Tibial nerve (tissue), 4 donors: ENCODE measurements around the gene GLTP. TPM values are rescaled to one million over a fixed set of nuclear protein-coding genes. Genes with fewer than 3 reads are reported as not detected.

Source experiments
- DNase-seq, 2 donors: peaks; one replicate each; pipeline ENCODE4 v3.0.0-alpha.2; 2019; ENCODE audit warnings: low spot score in 2 of 2
- H3K27ac ChIP-seq, 4 donors: fragments of 200-600 bp; sonication (generic) in 3 of 4; one replicate each; pipeline ENCODE4 v1.5.1; 2017 to 2019; ENCODE audit warnings: mild to moderate bottlenecking in 1 of 4
- H3K27me3 ChIP-seq, 2 donors: fragments of 200-600 bp; sonication (generic) in 1 of 2; one replicate each; pipeline versions ENCODE4 v1.5.1 to v1.6.0; 2017 to 2019
- H3K36me3 ChIP-seq, 3 donors: fragments of 200-600 bp; sonication (generic); one replicate each; pipeline ENCODE4 v1.5.1; 2018 to 2019
- H3K4me1 ChIP-seq, 4 donors: fragments of 200-600 bp; sonication (generic) in 3 of 4; one replicate each; pipeline ENCODE4 v1.5.1; 2017 to 2019
- H3K4me3 ChIP-seq, 4 donors: fragments of 200-600 bp; sonication (generic) in 3 of 4; one replicate each; pipeline ENCODE4 v1.5.1; 2017 to 2019; ENCODE audit warnings: mild to moderate bottlenecking in 1 of 4, moderate library complexity in 1 of 4
- H3K9me3 ChIP-seq, 4 donors: fragments of 200-600 bp; sonication (generic) in 3 of 4; one replicate each; pipeline ENCODE4 v1.5.1; 2017 to 2019
- EP300 ChIP-seq, 2 donors: sonication (generic); formaldehyde crosslinking; IDR thresholded peaks; one replicate each; pipeline ENCODE4 v1.6.1; 2017; ENCODE audit warnings: antibody characterized with exemption in 2 of 2, mild to moderate bottlenecking in 1 of 2
- POLR2A ChIP-seq, 2 donors: fragments of 450-650 bp; IDR thresholded peaks; one replicate each; pipeline ENCODE4 v1.6.1; 2017; ENCODE audit warnings: antibody characterized with exemption in 2 of 2, mild to moderate bottlenecking in 2 of 2, moderate library complexity in 2 of 2
- WGBS, 2 donors: methylation state at CpG; one replicate each; pipeline ENCODE4 v1.1.5; 2018; 5-methylcytosine and 5-hydroxymethylcytosine counted together
- small RNA-seq: library from RNA; depleted of rRNA; stranded (forward); fragments of <200 nt; gene quantifications from one replicate; pipeline ENCODE3, GENCODE V24; 2016
- total RNA-seq, 4 donors: library from RNA; depleted of rRNA; stranded (reverse); fragments of >200 nt; gene quantifications; one replicate each; pipeline ENCODE4 v1.1.0, GENCODE V29; 2016
- TF ChIP-seq, protein P1 (sequence below), 5 experiments: fragments of 200-600 bp in 3 of 5; fragments of 450-650 bp in 2 of 5; sonication (generic) in 3 of 5; IDR thresholded peaks; one replicate each; pipeline ENCODE4 v1.5.1; 2016 to 2019; ENCODE audit warnings: antibody characterized with exemption in 5 of 5, mild to moderate bottlenecking in 3 of 5, moderate library complexity in 2 of 5

Gene GLTP
- total RNA-seq, 4 donors from 2014 or later = 42.0 to 71.7 (median 49.7) TPM

DNA sequence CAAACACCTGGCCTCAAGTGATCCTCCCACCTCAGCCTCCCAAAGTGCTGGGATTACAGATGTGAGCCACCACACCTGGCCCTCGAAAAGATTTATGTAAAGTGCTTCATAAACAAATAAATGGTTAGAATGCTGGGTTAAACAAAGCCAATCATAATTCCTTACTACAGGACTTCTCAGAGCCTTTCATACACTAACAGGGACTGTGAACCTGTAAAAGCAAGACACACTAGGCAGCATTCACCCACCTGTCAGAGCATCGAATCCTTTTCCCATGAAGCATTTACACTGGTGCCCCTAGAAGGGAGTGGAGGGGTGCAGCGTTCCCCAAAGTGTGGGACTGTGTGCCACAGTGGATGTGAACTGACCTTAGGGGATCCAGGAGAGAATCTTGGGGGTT, 76.7 kb downstream of the GLTP start:
- DNase-seq = no peak
- Histone ChIP-seq H3K27me3 (no peaks in the 10 kb centered on the region), H3K36me3 (no peaks in the 10 kb centered on the region), H3K4me3 (no peak overlapping the region), H3K4me1 (peaks cover 0 to 5% (median 0%) of the 10 kb centered on the region in 4 donors), H3K9me3 (no peaks in the 10 kb centered on the region), H3K27ac (no peak overlapping the region)
- WGBS, 2 donors = 86 to 89% methylated on average over 3 of the region's 3 CpGs
- TF ChIP-seq EP300 (IDR thresholded peaks at IDR 0.05) (no peak), POLR2A (IDR thresholded peaks at IDR 0.05) (no peak)
- TF ChIP-seq, protein P1, sequence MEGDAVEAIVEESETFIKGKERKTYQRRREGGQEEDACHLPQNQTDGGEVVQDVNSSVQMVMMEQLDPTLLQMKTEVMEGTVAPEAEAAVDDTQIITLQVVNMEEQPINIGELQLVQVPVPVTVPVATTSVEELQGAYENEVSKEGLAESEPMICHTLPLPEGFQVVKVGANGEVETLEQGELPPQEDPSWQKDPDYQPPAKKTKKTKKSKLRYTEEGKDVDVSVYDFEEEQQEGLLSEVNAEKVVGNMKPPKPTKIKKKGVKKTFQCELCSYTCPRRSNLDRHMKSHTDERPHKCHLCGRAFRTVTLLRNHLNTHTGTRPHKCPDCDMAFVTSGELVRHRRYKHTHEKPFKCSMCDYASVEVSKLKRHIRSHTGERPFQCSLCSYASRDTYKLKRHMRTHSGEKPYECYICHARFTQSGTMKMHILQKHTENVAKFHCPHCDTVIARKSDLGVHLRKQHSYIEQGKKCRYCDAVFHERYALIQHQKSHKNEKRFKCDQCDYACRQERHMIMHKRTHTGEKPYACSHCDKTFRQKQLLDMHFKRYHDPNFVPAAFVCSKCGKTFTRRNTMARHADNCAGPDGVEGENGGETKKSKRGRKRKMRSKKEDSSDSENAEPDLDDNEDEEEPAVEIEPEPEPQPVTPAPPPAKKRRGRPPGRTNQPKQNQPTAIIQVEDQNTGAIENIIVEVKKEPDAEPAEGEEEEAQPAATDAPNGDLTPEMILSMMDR (IDR thresholded peaks at IDR 0.05) = no peak

DNA sequence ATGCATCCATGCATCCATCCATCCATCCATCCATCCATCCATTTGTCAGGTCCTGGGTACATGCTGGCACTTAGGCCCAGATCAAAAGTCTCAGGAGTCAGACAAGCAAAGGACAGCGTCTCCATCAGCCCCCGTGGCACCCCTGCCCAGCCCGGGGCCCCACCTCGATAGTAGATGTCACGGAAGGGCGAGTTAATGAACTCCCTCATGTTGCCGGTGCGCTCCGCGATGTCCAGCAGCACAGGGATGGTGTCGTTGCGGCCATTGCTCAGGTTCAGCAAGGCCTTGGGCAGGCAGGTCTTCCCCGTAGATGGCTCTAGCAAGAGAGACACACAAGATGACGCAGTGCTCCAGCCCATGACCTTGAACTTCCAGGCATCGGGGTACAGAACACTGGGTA, 77.5 kb downstream of the GLTP start:
- TF ChIP-seq, protein P1 (IDR thresholded peaks at IDR 0.05) = no peak
- no peak for TF ChIP-seq POLR2A (IDR thresholded peaks at IDR 0.05)
- TF ChIP-seq EP300 (IDR thresholded peaks at IDR 0.05) = no peak
- Histone ChIP-seq H3K9me3 (no peaks in the 10 kb centered on the region), H3K27ac (no peak overlapping the region), H3K27me3 (no peaks in the 10 kb centered on the region), H3K4me3 (no peak overlapping the region), H3K4me1 (peaks cover 0 to 5% (median 0%) of the 10 kb centered on the region in 4 donors), H3K36me3 (no peaks in the 10 kb centered on the region)
- DNase-seq = no peak
- WGBS, 2 donors = 92 to 97% methylated on average over 14 to 15 of the region's 15 CpGs

Small RNA genes within 50 kb of the gene (small RNA-seq; reads per million reads assigned to genes)
- not detected for gene MIR4497
- not detected for gene RN7SL441P

Other genes starting within 250 kb of the GLTP start
- 1 to 10 TPM; 1.3 to 3.3 (median 1.9) TPM for gene FAM222A, start 166.7 kb downstream of the GLTP start, total RNA-seq
- gene TRPV4, start 47.1 kb downstream of the GLTP start, total RNA-seq = 1 to 10 TPM in 2 of 4 donors, under 1 TPM in 2; 0.42 to 3.0 (median 1.4) TPM
- 10 to 100 TPM; 11.4 to 39.6 (median 21.1) TPM for gene TCHP, start 19.7 kb upstream of the GLTP start, total RNA-seq
- gene GIT2, start 115.8 kb upstream of the GLTP start, total RNA-seq = 10 to 100 TPM; 39.8 to 62.9 (median 55.5) TPM
- 10 to 100 TPM; 38.5 to 69.0 (median 51.7) TPM for gene ANKRD13A, start 118.9 kb upstream of the GLTP start, total RNA-seq
- 10 to 100 TPM; 19.4 to 29.7 (median 22.5) TPM for gene C12orf76, start 168.0 kb upstream of the GLTP start, total RNA-seq
- gene IFT81, start 243.8 kb upstream of the GLTP start, total RNA-seq = 10 to 100 TPM; 11.5 to 36.1 (median 21.8) TPM